ENCODE data around the gene HAUS3.

The HAUS3 gene

GRCh38 chr4:2193326-2193725, 48.6 kb downstream of the HAUS3 start:
- no peak overlapping the region for H3K9ac ChIP-seq (ENCODE audit: low read length in 2 of 2)
- H3K27me3 ChIP-seq (ENCODE audit: control insufficient read depth in 1 of 2, insufficient read depth in 2 of 2, low read length in 2 of 2) = no peaks in the 10 kb centered on the region
- peaks cover 6 to 7% of the 10 kb centered on the region in 2 donors for H3K36me3 ChIP-seq (ENCODE audit: control insufficient read depth in 2 of 2, insufficient read depth in 2 of 2, low read length in 2 of 2)
- H3K9me3 ChIP-seq (ENCODE audit: control insufficient read depth in 2 of 2, low read length in 2 of 2) = no peaks in the 10 kb centered on the region
- H3K4me3 ChIP-seq (ENCODE audit: low read length in 2 of 2) = no peak overlapping the region
- H3K27ac ChIP-seq (ENCODE audit: low read length) = no peak overlapping the region
- no peaks in the 10 kb centered on the region for H3K4me1 ChIP-seq (ENCODE audit: control insufficient read depth, insufficient read depth, low read length)

DNA sequence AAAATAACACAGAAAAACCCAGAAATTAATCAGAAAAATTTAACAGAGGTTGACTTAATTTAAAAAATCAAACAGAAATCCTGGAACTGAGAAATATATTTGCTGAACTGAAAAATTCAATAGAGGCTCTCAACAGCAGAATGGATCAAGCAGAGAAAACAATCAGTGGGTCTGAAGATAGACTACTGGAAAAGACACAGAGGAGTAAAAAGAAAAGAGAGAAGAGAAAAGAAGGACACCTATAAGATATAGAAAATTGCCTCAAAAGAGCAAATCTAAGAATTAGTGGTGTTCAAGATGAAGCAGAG, 55.1 kb downstream of the HAUS3 start:
- Histone ChIP-seq H3K9ac (ENCODE audit: low read length in 2 of 2) (no peak overlapping the region), H3K9me3 (ENCODE audit: control insufficient read depth in 2 of 2, low read length in 2 of 2) (peaks cover 0 to 4% of the 10 kb centered on the region in 2 donors), H3K4me1 (ENCODE audit: control insufficient read depth, insufficient read depth, low read length) (no peaks in the 10 kb centered on the region), H3K4me3 (ENCODE audit: low read length in 2 of 2) (no peak overlapping the region), H3K27ac (ENCODE audit: low read length) (no peak overlapping the region), H3K36me3 (ENCODE audit: control insufficient read depth in 2 of 2, insufficient read depth in 2 of 2, low read length in 2 of 2) (no peaks in the 10 kb centered on the region), H3K27me3 (ENCODE audit: control insufficient read depth in 1 of 2, insufficient read depth in 2 of 2, low read length in 2 of 2) (no peaks in the 10 kb centered on the region)

- H3K36me3 ChIP-seq (ENCODE audit: control insufficient read depth in 2 of 2, insufficient read depth in 2 of 2, low read length in 2 of 2) = no peaks in the 10 kb centered on the region
- H3K27me3 ChIP-seq (ENCODE audit: control insufficient read depth in 1 of 2, insufficient read depth in 2 of 2, low read length in 2 of 2) = no peaks in the 10 kb centered on the region
- peaks cover 0 to 4% of the 10 kb centered on the region in 2 donors for H3K9me3 ChIP-seq (ENCODE audit: control insufficient read depth in 2 of 2, low read length in 2 of 2)
- H3K9ac ChIP-seq (ENCODE audit: low read length in 2 of 2) = no peak overlapping the region
- no peaks in the 10 kb centered on the region for H3K4me1 ChIP-seq (ENCODE audit: control insufficient read depth, insufficient read depth, low read length)
- H3K4me3 ChIP-seq (ENCODE audit: low read length in 2 of 2) = no peak overlapping the region
- no peak overlapping the region for H3K27ac ChIP-seq (ENCODE audit: low read length)
These were observed 55.6 kb downstream of the HAUS3 start for GRCh38 chr4:2186133-2186864.

- Histone ChIP-seq H3K4me1 (ENCODE audit: control insufficient read depth, insufficient read depth, low read length) (no peaks in the 10 kb centered on the region), H3K27ac (ENCODE audit: low read length) (no peak overlapping the region), H3K4me3 (ENCODE audit: low read length in 2 of 2) (no peak overlapping the region), H3K9me3 (ENCODE audit: control insufficient read depth in 2 of 2, low read length in 2 of 2) (peaks cover 0 to 4% of the 10 kb centered on the region in 2 donors), H3K27me3 (ENCODE audit: control insufficient read depth in 1 of 2, insufficient read depth in 2 of 2, low read length in 2 of 2) (no peaks in the 10 kb centered on the region), H3K9ac (ENCODE audit: low read length in 2 of 2) (no peak overlapping the region), H3K36me3 (ENCODE audit: control insufficient read depth in 2 of 2, insufficient read depth in 2 of 2, low read length in 2 of 2) (no peaks in the 10 kb centered on the region)
These were observed 58.5 kb downstream of the HAUS3 start for GRCh38 chr4:2183394-2183793.

DNA sequence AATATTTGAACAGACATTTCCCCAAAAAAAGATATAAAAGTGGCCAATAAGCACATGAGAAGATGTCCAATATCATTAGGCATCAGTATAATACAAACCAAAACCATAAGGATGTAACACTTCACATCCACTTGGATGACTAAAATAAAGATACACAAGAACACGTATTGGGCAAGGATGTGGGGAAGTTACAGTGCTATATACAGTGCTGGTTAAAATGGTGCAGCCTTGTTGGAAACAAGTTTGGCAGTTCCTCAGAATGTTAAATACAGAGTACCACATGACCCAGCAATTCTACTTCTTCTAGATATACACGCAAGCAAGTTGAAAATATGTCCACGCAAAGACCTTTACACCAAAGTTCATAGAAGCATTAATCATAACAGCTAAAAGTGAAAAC, 58.9 kb downstream of the HAUS3 start:
- Histone ChIP-seq H3K9ac (ENCODE audit: low read length in 2 of 2) (no peak overlapping the region), H3K27me3 (ENCODE audit: control insufficient read depth in 1 of 2, insufficient read depth in 2 of 2, low read length in 2 of 2) (no peaks in the 10 kb centered on the region), H3K9me3 (ENCODE audit: control insufficient read depth in 2 of 2, low read length in 2 of 2) (peaks cover 0 to 4% of the 10 kb centered on the region in 2 donors), H3K4me3 (ENCODE audit: low read length in 2 of 2) (no peak overlapping the region), H3K27ac (ENCODE audit: low read length) (no peak overlapping the region), H3K4me1 (ENCODE audit: control insufficient read depth, insufficient read depth, low read length) (no peaks in the 10 kb centered on the region), H3K36me3 (ENCODE audit: control insufficient read depth in 2 of 2, insufficient read depth in 2 of 2, low read length in 2 of 2) (no peaks in the 10 kb centered on the region)

GRCh38 chr4:2180410-2180809, 61.5 kb downstream of the HAUS3 start:
- no peak overlapping the region for H3K27ac ChIP-seq (ENCODE audit: low read length)
- H3K9me3 ChIP-seq (ENCODE audit: control insufficient read depth in 2 of 2, low read length in 2 of 2) = peaks cover 0 to 4% of the 10 kb centered on the region in 2 donors
- H3K9ac ChIP-seq (ENCODE audit: low read length in 2 of 2) = no peak overlapping the region
- peaks cover 0 to 3% of the 10 kb centered on the region in 2 donors for H3K36me3 ChIP-seq (ENCODE audit: control insufficient read depth in 2 of 2, insufficient read depth in 2 of 2, low read length in 2 of 2)
- H3K4me1 ChIP-seq (ENCODE audit: control insufficient read depth, insufficient read depth, low read length) = no peaks in the 10 kb centered on the region
- no peak overlapping the region for H3K4me3 ChIP-seq (ENCODE audit: low read length in 2 of 2)
- no peaks in the 10 kb centered on the region for H3K27me3 ChIP-seq (ENCODE audit: control insufficient read depth in 1 of 2, insufficient read depth in 2 of 2, low read length in 2 of 2)

DNA sequence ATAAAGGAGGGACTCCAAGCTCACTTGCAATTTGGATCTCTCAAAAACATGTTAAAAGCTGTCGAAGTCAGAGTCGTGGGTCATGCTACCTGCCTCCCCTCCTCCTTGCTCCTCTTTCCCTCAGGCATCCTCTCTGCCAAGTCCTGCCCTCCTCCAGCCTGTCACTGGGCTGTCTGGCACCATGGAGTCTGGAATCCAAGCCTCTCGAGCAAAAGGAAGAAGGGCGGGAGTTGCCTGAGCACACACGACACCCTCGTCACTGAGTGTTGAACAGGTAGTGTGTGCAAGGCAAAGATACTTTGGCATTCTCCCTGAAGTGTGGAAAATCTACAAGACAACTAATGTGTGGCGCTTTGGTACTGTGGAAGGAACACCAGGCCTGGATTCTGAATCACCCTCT, 62.2 kb downstream of the HAUS3 start:
- Histone ChIP-seq H3K4me1 (ENCODE audit: control insufficient read depth, insufficient read depth, low read length) (no peaks in the 10 kb centered on the region), H3K27me3 (ENCODE audit: control insufficient read depth in 1 of 2, insufficient read depth in 2 of 2, low read length in 2 of 2) (no peaks in the 10 kb centered on the region), H3K9ac (ENCODE audit: low read length in 2 of 2) (no peak overlapping the region), H3K27ac (ENCODE audit: low read length) (no peak overlapping the region), H3K4me3 (ENCODE audit: low read length in 2 of 2) (no peak overlapping the region), H3K36me3 (ENCODE audit: control insufficient read depth in 2 of 2, insufficient read depth in 2 of 2, low read length in 2 of 2) (peaks cover 0 to 3% of the 10 kb centered on the region in 2 donors), H3K9me3 (ENCODE audit: control insufficient read depth in 2 of 2, low read length in 2 of 2) (peaks cover 0 to 4% of the 10 kb centered on the region in 2 donors)

GRCh38 chr4:2178986-2179385, 62.9 kb downstream of the HAUS3 start:
- H3K4me3 ChIP-seq (ENCODE audit: low read length in 2 of 2) = no peak overlapping the region
- no peaks in the 10 kb centered on the region for H3K27me3 ChIP-seq (ENCODE audit: control insufficient read depth in 1 of 2, insufficient read depth in 2 of 2, low read length in 2 of 2)
- H3K36me3 ChIP-seq (ENCODE audit: control insufficient read depth in 2 of 2, insufficient read depth in 2 of 2, low read length in 2 of 2) = peaks cover 0 to 3% of the 10 kb centered on the region in 2 donors
- peaks cover 0 to 4% of the 10 kb centered on the region in 2 donors for H3K9me3 ChIP-seq (ENCODE audit: control insufficient read depth in 2 of 2, low read length in 2 of 2)
- no peaks in the 10 kb centered on the region for H3K4me1 ChIP-seq (ENCODE audit: control insufficient read depth, insufficient read depth, low read length)
- H3K27ac ChIP-seq (ENCODE audit: low read length) = no peak overlapping the region
- H3K9ac ChIP-seq (ENCODE audit: low read length in 2 of 2) = no peak overlapping the region
